Stimulated activated CD8-positive, alpha-beta memory T cell treated with anti-CD3 and anti-CD28 coated beads, Interleukin-2, amount 100 ng/mL, for 48 hours (primary cell): ENCODE results near the gene HRH3.

Experiments used
- DNase-seq, 2 donors: peaks; one replicate each; pipeline ENCODE4 v3.0.0-alpha.2; 2020; ENCODE audit warnings: low read depth in 2 of 2

HRH3 gene

GRCh38 chr20:62219992-62220665 lies at the start of gene HRH3:
HRH3 (minus strand) TSS chr20:62220278; CDS start chr20:62219970, 308 bp downstream.
- no peak for DNase-seq

DNA sequence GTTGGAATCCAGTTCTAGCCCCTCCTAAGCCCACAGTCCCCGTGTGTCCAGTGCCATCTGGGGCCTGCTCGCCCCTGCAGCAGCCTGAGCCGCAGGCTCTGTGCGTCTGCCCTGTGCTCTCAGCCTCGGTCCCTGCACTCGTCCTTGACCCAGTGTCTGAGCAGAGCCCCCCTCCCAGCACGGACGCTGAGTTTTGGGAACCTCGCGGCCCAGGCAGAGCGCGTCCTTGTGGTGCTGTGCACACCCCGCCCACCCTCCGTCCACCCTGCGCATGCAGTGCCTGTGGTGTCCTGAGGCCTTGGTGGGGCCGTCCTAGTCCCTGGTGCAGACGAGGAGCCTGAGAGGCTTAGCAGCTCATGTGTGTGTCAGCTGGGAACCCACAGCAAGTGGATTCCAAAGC lies 49.8 kb upstream of the HRH3 start:
- DNase-seq, result no peak

GRCh38 chr20:62269378-62269777 lies 49.3 kb upstream of the HRH3 start:
- no peak for DNase-seq

DNA sequence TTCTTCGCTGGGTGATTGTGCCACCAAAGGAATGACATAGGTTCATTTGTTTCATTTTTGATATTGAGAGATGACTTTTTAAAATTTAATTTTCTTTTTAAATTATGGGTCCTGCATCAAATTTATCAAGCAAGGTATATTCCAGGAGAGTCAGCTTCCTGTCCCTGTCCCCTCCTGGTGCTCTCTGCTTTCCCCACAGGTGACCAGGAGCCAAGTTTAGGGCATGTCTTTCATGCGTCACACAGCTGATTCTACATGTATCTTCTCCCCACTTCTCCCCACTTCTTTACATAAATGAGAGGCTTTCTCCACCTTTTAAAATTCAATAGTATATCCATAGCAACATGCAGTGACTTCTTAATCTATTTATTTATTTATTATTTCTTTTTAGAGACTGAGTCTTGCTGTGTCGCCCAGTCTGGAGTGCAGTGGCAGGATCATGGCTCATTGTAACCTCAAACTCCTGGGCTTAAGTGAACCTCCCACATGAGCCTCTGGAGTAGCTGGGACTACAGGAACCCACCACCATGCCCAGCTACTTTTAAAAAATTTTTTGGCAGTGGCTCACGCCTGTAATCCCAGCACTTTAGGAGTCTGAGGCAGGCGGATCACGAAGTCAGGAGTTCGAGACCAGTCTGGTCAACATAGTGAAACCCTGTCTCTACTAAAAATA lies 48.3 kb upstream of the HRH3 start:
- DNase-seq, result no peak

DNA sequence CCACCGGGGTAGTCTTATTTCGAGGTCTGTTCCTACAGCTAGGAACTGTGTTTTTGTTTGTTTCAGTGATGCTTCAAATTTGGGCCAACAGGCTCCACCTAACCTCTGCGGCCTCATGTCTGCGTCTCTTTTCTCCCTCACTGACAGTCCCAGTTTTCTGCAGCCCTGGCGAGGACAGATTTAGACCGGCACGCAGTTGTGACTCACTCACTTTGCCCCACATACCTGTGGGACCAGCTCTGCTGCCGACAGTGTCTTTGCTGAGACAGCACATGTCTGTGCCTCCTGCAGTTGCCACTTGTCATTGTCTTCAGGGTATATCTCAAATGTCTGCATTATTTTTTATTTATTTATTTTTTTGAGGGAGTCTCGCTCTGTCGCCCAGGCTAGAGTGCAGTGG lies 47.5 kb upstream of the HRH3 start:
- no peak for DNase-seq

GRCh38 chr20:62266851-62267250 lies 46.8 kb upstream of the HRH3 start:
- no peak for DNase-seq

DNA sequence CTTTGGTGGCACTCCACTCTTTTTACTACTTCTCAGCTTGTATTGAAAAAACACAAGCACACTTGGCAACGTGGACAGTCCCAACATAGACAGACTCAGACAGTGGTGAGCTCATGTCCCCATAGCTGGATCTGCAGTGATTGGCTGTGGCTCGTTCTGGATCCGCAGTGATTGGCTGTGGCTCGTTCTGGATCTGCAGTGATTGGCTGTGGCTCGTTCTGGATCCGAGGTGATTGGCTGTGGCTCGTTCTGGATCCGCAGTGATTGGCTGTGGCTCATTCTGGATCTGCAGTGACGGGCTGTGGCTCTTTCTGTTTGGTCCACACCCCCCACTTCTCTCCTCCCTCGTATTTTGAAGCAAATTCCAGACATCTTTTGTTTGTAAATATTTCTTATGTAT lies 46.3 kb upstream of the HRH3 start:
- no peak for DNase-seq

GRCh38 chr20:62265365-62265764 lies 45.3 kb upstream of the HRH3 start:
- DNase-seq, result no peak

- no peak for DNase-seq
These were observed 43.3 kb upstream of the HRH3 start for GRCh38 chr20:62263396-62263795.

- no peak for DNase-seq
These were observed 42.0 kb upstream of the HRH3 start for GRCh38 chr20:62262064-62262463.

DNA sequence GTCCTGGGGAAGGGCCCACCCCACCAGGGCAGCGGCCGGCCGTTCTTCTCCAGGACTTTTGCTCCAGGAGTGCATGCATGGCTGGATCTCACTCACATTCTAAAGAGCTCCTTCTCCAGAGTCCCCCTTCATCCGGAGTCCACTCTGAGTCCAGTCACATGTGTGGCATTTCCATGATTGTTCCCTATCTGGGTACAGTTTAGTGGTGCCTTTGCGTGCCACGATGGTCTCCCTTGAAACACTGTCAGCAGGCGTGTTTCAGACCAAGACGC lies 39.2 kb upstream of the HRH3 start:
- DNase-seq, result no peak

DNA sequence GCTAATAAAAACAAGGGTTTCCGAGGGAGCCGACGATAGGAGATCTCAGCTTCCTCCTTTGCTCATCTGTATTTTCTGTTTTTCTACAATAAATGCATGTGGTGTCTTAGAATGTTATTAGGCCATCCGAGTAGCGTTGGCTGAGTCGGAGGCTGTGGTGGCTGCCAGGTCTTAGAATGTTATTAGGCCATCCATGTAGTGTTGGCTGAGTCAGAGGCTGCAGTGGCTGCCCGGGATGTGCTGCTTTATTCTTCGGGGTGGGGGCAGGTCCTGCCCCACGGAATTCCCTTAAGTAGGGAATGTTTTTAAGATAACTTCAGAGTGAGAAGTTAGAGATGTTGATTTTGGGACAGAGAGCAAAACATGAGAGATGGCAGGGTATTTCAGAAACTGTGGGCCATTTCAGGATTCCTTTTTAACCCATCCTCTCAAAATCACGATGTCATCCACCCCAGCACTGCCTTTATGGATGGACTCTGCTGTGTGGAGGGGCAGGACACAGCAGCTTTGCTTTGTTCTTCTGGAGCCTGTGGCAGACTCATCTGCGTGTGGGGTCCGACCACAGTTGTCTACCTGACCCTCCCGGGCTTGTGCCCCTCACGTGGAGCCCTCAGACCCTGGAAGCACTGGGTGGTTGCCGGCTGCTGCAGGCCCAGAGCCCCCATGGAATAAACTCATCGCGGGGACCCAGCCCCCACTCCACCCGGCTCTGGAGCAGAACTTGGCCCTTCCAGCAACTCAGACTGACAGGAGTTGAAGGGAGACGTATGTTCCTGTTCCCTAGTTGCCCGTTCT lies 38.6 kb upstream of the HRH3 start:
- no peak for DNase-seq

GRCh38 chr20:62255976-62256375 lies 35.9 kb upstream of the HRH3 start:
- no peak for DNase-seq

GRCh38 chr20:62254021-62254724 lies 34.1 kb upstream of the HRH3 start:
- DNase-seq, result no peak

GRCh38 chr20:62253398-62253797 lies 33.3 kb upstream of the HRH3 start:
- no peak for DNase-seq

- DNase-seq, result no peak
These were observed 32.4 kb upstream of the HRH3 start for GRCh38 chr20:62252342-62252966.

DNA sequence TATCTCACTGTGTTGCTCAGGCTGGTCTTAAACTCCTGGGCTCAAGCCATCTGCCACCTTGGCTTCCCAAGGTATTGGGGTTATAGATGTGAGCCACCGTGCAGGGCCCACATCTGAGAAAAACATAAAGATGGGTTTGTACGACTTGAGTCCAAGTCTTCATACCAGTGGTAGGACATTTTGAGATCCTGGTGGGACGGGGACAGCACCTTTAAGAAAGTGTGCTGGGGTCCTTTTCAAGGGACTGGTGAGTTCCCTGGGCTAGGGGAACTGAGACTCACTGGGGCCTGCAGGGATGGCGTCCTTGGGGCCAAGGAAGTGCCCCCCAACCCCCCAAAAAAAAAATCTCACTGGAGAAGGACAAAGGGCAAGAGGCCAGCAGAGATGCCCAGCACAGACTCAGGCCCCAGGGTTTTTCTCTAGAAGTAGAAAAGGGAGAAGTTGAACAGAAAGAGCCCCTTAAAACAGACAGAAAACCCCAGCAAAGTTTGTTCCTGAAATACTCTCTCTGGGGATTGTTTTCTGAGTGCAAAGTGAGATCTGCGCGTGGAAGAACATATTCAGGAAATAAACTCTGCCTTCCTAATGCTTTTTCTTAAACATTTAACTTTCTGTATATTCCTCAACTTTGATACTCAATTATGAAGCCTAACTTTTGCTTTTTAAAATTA lies 28.9 kb upstream of the HRH3 start:
- no peak for DNase-seq

DNA sequence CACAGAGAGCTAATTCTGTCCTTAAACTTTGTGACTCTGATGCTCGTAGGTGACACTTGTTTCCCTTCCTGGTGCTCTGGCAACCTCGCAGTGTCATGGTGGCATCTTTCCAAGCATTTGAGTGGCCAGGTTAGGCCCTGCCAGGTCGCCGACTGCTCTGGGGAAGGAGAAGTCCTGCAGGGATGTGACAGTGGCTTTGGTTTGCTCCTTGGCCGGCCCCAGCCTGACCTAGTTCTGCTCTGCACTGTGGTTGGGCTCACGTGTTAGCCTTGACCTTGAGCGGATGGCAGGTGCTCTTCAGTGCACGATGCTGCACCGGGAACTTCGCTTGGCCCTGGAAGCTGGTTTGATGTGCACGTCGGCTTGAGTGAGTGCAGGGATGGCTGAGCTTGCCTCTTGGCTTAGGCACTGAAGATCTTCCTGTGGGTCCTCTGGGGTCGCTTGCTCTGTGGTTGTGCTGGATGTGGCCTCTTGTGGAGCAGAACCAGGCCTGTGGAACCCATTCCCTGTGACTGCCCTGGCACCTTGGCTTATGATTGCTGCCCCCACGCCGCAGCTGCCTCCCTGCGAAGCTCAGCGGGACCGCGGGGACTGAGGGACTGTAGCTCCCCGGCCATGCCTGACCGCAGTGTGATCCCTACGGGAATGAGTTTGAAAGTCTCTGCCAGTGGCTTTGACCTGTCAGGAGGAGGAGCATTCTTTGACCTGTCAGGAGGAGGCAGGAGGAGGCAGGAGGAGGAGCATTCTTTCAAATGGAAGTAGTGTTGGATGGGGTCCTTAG lies 27.0 kb upstream of the HRH3 start:
- DNase-seq, result no peak

GRCh38 chr20:62246431-62246830 lies 26.4 kb upstream of the HRH3 start:
- DNase-seq, result no peak

DNA sequence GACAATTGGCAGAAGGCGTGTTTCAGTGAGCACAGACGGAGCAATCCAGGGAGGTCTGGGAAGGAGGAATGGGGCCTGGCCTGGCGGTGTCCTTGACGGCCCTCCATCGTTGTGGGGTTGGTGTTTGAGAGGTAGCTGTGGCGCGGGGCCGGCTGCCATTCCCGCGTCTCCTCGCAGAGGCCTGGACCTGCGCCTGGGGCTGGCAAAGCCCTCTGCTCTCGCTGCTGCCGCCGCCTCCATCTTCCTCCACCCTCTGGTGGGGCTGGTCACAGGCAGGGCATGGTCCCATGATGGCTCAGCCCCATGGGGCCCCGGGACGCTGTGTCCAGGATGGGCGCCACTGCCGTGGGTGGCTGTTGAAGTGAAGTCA lies 25.8 kb upstream of the HRH3 start:
- no peak for DNase-seq

DNA sequence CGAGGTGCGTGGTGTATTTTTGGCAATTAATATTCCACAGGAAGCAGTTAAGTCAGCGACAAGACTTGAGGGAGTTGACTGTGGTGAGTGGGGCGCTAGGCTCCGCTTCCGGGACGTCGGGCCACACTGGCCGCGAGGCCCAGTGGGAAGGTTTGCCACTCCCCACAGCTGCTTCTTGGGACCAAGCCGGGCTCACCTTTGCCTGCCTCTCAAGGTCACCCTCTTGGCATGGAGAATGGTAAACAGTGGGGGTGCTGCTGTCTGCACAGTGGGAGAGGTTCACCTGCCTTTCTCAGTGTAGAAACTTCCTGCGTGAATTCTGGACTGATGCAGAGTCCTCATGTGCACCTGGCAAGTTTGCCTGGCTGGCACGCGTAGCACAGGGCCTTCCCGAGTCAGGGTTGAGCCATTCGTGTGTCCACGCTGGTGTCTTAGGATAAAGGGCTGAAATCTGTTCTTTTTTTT lies 24.6 kb upstream of the HRH3 start:
- no peak for DNase-seq
